DOHH2 (cell line): ENCODE data around the gene CASP2.

Experiments
- H3F3A ChIP-seq: fragments of 200-600 bp; sonication (generic), shearing (Covaris generic); 2 replicates; pipeline ENCODE4 v1.6.0; 2016; ENCODE audit warnings: antibody characterized with exemption, mild to moderate bottlenecking; ENCODE audit not compliant: control insufficient read depth, insufficient read depth
- H3K27ac ChIP-seq: fragments of 200-600 bp; sonication (generic); 2 replicates; pipeline ENCODE4 v1.5.1; 2014; ENCODE audit warnings: low read depth, mild to moderate bottlenecking, low read length, moderate library complexity
- H3K27me3 ChIP-seq: fragments of 200-600 bp; sonication (generic); 2 replicates; pipeline ENCODE4 v1.6.1; 2014; ENCODE audit warnings: mild to moderate bottlenecking, low read length, mixed read lengths; ENCODE audit not compliant: control insufficient read depth
- H3K36me3 ChIP-seq: fragments of 200-600 bp; sonication (generic); 2 replicates; pipeline ENCODE4 v1.6.1; 2014; ENCODE audit warnings: mild to moderate bottlenecking, low read length, moderate library complexity, mixed read lengths; ENCODE audit not compliant: control insufficient read depth
- H3K4me1 ChIP-seq: fragments of 200-600 bp; sonication (generic); 2 replicates; pipeline ENCODE4 v1.6.1; 2014; ENCODE audit warnings: mild to moderate bottlenecking, low read length, mixed read lengths; ENCODE audit not compliant: control insufficient read depth
- H3K4me2 ChIP-seq: fragments of 200-600 bp; sonication (generic); 2 replicates; pipeline ENCODE4 v1.6.0; 2014; ENCODE audit warnings: mild to moderate bottlenecking, low read length, moderate library complexity
- H3K4me3 ChIP-seq: fragments of 200-600 bp; sonication (generic); 2 replicates; pipeline ENCODE4 v1.5.1; 2014; ENCODE audit warnings: mild to moderate bottlenecking, low read length, mixed read lengths
- H3K79me2 ChIP-seq: fragments of 200-600 bp; sonication (generic); 2 replicates; pipeline ENCODE4 v1.6.1; 2014; ENCODE audit warnings: mild to moderate bottlenecking, low read length, mixed read lengths; ENCODE audit not compliant: control insufficient read depth
- H3K9me2 ChIP-seq: fragments of 200-600 bp; sonication (generic); replicated peaks from 2 replicates; pipeline ENCODE4 v1.6.1; 2014; ENCODE audit warnings: mild to moderate bottlenecking, low read length, mixed read lengths; ENCODE audit not compliant: control insufficient read depth
- H3K9me3 ChIP-seq: fragments of 200-600 bp; sonication (generic); 2 replicates; pipeline ENCODE4 v1.6.1; 2014; ENCODE audit warnings: antibody characterized with exemption, low read length, mixed read lengths; ENCODE audit not compliant: control insufficient read depth, insufficient read depth
- H4K20me1 ChIP-seq: fragments of 200-600 bp; sonication (generic); 2 replicates; pipeline ENCODE4 v1.6.0; 2014; ENCODE audit warnings: low read depth, mild to moderate bottlenecking, antibody characterized with exemption, low read length, moderate library complexity; ENCODE audit not compliant: control insufficient read depth, insufficient read depth
- EZH2phosphoT487 ChIP-seq: fragments of 200-600 bp; sonication (generic); IDR thresholded peaks from 2 replicates; pipeline ENCODE4 v1.6.1; 2017; ENCODE audit warnings: borderline replicate concordance, mild to moderate bottlenecking, antibody characterized with exemption, low read length, moderate library complexity, mixed read lengths
- TF ChIP-seq, protein P1 (sequence below): fragments of 200-600 bp; sonication (generic); IDR thresholded peaks from one replicate; pipeline ENCODE4 v1.5.1; 2014; ENCODE audit warnings: antibody characterized with exemption, mild to moderate bottlenecking, low read depth, low read length; ENCODE audit not compliant: poor library complexity, severe bottlenecking

The CASP2 gene

GRCh38 chr7:143351574-143351973 is 63.4 kb downstream of the CASP2 start:
- H3K4me2 ChIP-seq = no peak overlapping the region
- no peaks in the 10 kb centered on the region for H3F3A ChIP-seq
- H3K27ac ChIP-seq = no peak overlapping the region
- no peaks in the 10 kb centered on the region for H3K9me2 ChIP-seq
- H3K4me1 ChIP-seq = no peaks in the 10 kb centered on the region
- H3K4me3 ChIP-seq = no peak overlapping the region
- no peaks in the 10 kb centered on the region for H3K79me2 ChIP-seq
- H3K9me3 ChIP-seq = no peaks in the 10 kb centered on the region
- H3K27me3 ChIP-seq = peaks cover 40% of the 10 kb centered on the region
- no peaks in the 10 kb centered on the region for H4K20me1 ChIP-seq
- no peaks in the 10 kb centered on the region for H3K36me3 ChIP-seq
- TF ChIP-seq, protein P1, sequence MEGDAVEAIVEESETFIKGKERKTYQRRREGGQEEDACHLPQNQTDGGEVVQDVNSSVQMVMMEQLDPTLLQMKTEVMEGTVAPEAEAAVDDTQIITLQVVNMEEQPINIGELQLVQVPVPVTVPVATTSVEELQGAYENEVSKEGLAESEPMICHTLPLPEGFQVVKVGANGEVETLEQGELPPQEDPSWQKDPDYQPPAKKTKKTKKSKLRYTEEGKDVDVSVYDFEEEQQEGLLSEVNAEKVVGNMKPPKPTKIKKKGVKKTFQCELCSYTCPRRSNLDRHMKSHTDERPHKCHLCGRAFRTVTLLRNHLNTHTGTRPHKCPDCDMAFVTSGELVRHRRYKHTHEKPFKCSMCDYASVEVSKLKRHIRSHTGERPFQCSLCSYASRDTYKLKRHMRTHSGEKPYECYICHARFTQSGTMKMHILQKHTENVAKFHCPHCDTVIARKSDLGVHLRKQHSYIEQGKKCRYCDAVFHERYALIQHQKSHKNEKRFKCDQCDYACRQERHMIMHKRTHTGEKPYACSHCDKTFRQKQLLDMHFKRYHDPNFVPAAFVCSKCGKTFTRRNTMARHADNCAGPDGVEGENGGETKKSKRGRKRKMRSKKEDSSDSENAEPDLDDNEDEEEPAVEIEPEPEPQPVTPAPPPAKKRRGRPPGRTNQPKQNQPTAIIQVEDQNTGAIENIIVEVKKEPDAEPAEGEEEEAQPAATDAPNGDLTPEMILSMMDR = no peak
- no peak for TF ChIP-seq EZH2phosphoT487

DNA sequence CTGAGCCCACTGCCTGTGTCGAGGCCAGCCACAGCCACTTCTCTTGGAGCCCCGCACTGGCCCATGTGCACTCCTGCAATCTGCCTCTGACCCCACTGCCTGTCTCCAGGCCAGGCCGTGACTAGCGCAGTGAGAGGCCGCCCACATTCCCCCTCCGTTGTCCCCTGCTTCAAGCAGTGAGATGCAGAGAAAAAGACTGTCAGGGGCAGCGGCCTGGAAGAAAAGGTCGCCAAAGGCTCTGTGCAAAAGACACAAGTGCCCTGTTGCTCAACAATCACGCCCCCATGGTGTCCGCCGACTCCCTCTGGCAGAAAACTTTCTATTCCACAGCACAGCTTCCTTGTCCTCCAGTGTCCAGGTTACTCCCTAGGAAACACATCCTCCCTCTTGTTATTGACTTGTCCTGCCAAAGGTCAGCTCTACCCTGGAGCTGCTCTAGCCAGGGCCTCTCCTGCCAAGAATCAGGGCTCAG is 64.4 kb downstream of the CASP2 start:
- no peak for TF ChIP-seq EZH2phosphoT487
- TF ChIP-seq, protein P1 = no peak
- Histone ChIP-seq H3K27ac (no peak overlapping the region), H3K36me3 (no peaks in the 10 kb centered on the region), H3K9me3 (no peaks in the 10 kb centered on the region), H3F3A (no peaks in the 10 kb centered on the region), H3K4me2 (no peak overlapping the region), H3K4me1 (no peaks in the 10 kb centered on the region), H3K79me2 (no peaks in the 10 kb centered on the region), H3K4me3 (no peak overlapping the region), H3K9me2 (no peaks in the 10 kb centered on the region), H4K20me1 (no peaks in the 10 kb centered on the region), H3K27me3 (peaks cover 36% of the 10 kb centered on the region)

- H3K9me3 ChIP-seq = no peaks in the 10 kb centered on the region
- no peaks in the 10 kb centered on the region for H3K4me1 ChIP-seq
- no peaks in the 10 kb centered on the region for H4K20me1 ChIP-seq
- no peak overlapping the region for H3K27ac ChIP-seq
- no peaks in the 10 kb centered on the region for H3K36me3 ChIP-seq
- H3F3A ChIP-seq = no peaks in the 10 kb centered on the region
- peaks cover 40% of the 10 kb centered on the region for H3K27me3 ChIP-seq
- no peaks in the 10 kb centered on the region for H3K79me2 ChIP-seq
- H3K4me2 ChIP-seq = no peak overlapping the region
- no peak overlapping the region for H3K4me3 ChIP-seq
- TF ChIP-seq, protein P1 = no peak
- TF ChIP-seq EZH2phosphoT487 = no peak
- no peaks in the 10 kb centered on the region for H3K9me2 ChIP-seq
Observed at GRCh38 chr7:143354376-143354775, 66.2 kb downstream of the CASP2 start.

GRCh38 chr7:143354965-143355364 is 66.8 kb downstream of the CASP2 start:
- no peaks in the 10 kb centered on the region for H3F3A ChIP-seq
- H3K9me2 ChIP-seq = no peaks in the 10 kb centered on the region
- no peak overlapping the region for H3K27ac ChIP-seq
- H3K27me3 ChIP-seq = peaks cover 46% of the 10 kb centered on the region
- H3K9me3 ChIP-seq = no peaks in the 10 kb centered on the region
- no peak for TF ChIP-seq EZH2phosphoT487
- TF ChIP-seq, protein P1 = no peak
- H4K20me1 ChIP-seq = no peaks in the 10 kb centered on the region
- H3K79me2 ChIP-seq = no peaks in the 10 kb centered on the region
- no peaks in the 10 kb centered on the region for H3K36me3 ChIP-seq
- H3K4me1 ChIP-seq = no peaks in the 10 kb centered on the region
- no peak overlapping the region for H3K4me3 ChIP-seq
- H3K4me2 ChIP-seq = no peak overlapping the region
